WI38 (cell line): ENCODE measurements around the gene TPST1.

Experiments used
- H3K4me3 ChIP-seq: 2 replicates; pipeline ENCODE4 v1.5.1; 2011; ENCODE audit warnings: low read depth, mild to moderate bottlenecking, control low read depth, low read length
- CTCF ChIP-seq: IDR thresholded peaks from 2 replicates; pipeline ENCODE4 v1.5.1; 2012; ENCODE audit warnings: low read depth, mild to moderate bottlenecking, control low read depth, low read length

Gene TPST1

GRCh38 chr7:66335318-66335717 is 130.2 kb downstream of the TPST1 start:
- no peak overlapping the region for H3K4me3 ChIP-seq
- no peak for TF ChIP-seq CTCF

GRCh38 chr7:66336760-66337159 is 131.6 kb downstream of the TPST1 start:
- TF ChIP-seq CTCF, result no peak
- H3K4me3 ChIP-seq, result no peak overlapping the region

DNA sequence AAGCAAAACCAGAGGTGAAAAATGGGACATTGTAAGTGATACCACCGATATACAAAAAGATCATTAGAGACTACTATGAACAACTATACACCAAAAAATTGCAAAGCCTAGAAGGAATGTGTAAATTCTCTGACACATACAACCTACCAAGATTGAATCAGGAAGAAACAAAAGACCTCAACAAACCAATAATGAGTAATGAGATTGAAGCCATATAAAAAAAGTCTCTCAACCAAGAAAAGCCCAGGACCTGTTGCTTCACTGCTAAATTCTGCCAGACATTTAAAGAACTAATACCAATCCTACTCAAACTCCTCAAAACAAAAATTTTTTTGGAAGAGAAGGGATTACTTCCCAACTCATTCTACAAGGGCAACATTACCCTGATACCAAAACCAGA is 134.0 kb downstream of the TPST1 start:
- no peak for TF ChIP-seq CTCF
- no peak overlapping the region for H3K4me3 ChIP-seq

DNA sequence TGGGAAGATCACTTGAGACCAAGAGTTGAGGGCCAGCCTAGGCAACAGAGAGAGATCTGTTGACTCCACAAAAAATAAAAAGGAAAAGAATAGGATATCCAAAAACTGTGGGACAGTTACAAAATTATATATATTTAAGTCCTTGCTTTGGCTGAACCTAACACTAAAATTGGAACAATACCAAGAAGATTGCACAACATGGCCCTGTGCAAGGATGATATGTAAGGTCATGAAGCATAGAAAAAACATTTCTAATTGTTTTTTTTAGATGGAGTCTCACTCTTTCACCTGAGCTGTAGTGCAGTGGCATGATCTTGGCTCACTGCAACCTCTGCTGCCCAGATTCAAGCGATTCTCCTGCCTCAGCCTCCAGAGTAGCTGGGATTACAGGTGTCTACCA is 139.0 kb downstream of the TPST1 start:
- no peak for TF ChIP-seq CTCF

GRCh38 chr7:66348531-66348930 is 143.4 kb downstream of the TPST1 start:
- TF ChIP-seq CTCF, result no peak
- H3K4me3 ChIP-seq, result no peak overlapping the region

More for the DNA sequence above, 139.0 kb downstream of the TPST1 start:
- H3K4me3 ChIP-seq, result no peak overlapping the region

- no peak overlapping the region for H3K4me3 ChIP-seq
- TF ChIP-seq CTCF, result no peak
Measured at GRCh38 chr7:66348959-66349358, 143.8 kb downstream of the TPST1 start.

DNA sequence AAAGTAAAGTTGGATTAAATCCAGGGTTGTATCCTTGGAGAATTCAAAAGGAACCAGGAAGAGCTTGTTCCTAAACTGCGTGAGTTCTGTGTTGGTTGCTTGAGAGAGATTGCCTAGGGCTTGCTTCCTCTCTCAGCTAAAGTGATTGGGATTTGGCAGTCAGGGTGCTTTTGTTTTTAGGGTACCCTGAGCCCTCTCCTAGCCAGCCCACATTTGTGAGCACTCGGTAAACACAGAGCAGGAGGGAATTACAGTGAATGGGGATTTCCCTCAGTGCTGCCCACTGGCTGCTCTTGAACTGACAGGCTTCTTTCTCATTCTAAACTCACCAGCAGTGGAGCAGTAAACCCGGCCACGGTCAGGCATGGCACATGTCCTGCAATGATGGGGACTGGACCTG is 146.9 kb downstream of the TPST1 start:
- TF ChIP-seq CTCF, result no peak
- no peak overlapping the region for H3K4me3 ChIP-seq
